ENCODE results near the gene NDUFA6.

The NDUFA6 gene

DNA sequence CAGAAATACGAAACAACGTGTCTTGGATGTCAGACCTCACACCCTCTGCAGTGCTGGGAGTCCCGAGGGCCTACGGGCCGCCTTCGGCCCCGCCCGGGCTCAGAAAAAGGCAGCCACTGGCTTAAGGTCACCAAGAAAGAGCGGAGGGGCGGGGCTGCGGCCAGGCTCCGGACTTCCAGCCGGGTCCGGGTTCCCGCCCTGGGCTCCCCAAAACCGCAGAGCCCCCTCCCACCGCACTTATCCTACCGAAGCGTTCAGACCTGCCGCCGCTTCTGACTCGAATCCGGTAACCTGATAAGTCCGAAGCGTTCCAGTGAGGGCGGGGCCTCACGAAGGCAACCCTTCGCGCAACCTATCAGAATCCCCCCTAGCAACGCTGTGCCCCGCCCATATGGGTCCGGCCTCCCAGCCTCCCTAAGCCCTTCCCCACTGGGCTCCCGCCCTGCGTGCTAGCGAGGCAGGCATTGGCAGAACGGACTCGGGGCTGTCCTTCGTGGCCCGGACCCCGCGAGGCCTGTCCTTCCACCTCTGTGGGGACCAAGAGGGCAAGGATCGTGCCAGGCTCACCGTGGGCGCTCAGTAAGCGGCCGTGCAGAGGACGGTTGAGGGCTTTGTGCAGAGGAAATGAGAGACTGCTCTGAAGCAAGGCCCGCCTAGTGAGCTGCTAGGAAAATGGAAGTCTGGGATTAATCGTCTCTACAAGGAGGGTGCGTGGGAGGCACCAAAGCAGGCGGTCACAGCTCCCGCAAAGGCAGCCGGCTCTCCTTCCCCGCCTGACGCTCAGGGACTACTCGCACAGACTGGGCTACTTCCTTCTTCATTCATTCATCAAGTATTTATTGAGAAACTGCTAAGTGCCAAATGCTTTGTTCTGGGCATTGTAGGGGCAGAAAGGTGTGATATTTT lies 19.8 kb downstream of the NDUFA6 start, which contains the start of gene NAGA:
Gene NAGA (minus strand): TSS at position 296 of the 906 bp plus-strand sequence. CDS start 515 bp downstream, outside the sequence.
- DNase-seq = peak; percentile 66 to 82

GRCh38 chr22:42069801-42070516 lies 20.6 kb downstream of the NDUFA6 start:
- DNase-seq = no peak

DNA sequence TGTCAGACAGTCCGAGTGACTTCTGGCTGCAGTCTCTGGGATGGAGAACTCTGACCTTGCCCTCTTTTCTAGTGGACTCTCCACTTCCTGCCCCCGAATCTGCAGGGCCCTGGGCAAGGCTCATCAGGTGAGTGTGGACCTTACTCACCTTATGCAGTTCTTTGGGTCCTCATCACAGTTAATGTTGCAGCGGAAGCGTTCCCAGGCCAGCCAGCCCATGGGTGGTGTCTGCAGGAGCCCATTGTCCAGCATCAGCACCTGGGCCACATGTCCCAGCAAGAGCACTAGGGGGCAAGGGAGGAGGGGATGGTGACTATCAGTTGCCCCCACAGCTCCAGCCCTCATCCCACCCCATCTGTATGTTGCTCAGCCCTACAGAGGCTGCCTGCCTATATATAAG lies 22.3 kb downstream of the NDUFA6 start:
- DNase-seq = no peak

GRCh38 chr22:42067671-42068251 lies 22.8 kb downstream of the NDUFA6 start:
- DNase-seq = no peak

DNA sequence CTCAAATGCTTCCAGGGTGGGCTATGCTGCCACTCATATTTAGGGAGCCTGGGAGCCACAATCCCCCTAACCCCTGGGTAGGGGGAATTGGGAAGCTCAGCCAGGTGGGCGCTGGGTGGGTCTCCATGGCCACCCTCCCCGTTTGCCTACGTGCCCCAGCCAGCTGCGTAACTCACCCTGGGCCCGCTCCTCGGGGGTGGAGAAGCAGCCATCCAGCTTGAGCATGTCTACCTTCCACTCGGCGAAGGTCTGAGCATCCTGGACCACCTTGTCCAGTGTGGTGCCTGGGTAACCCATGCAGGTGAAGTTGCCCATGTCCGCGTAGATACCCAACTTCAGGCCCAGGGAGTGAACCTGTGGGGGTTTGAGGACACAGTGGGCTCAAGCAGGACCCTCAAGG lies 23.6 kb downstream of the NDUFA6 start:
- DNase-seq = no peak

DNA sequence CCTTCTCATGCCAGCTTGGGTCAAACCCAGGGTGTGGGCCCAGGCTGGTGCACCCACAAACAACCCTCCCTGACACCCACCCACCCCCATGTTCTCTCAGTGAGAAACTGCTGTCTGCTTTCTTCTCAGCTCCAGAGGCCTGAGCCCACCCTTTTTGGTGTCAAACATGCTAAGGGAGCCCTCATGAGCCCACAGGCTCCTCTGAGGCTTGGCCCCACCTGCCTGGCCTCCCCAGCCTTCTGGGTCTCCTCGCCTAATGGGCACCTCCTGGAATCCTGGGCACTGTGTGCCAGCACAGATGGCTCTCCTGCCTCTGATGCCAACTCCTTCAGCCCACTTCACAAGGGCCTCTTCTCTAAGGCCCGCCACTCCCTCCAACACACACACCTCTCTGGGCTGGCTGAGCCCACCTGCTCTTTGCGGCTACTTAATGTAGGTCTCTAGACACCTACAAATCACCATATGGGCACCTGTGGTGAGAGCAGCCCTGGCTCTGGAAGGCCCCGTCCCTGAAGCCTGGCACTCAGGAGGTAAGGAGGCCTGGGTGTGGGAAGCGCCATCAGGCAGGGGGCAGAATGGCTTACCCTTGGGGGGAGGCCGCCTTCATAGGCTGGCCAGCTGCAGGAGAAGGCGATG lies 24.3 kb downstream of the NDUFA6 start:
- no peak for DNase-seq

DNA sequence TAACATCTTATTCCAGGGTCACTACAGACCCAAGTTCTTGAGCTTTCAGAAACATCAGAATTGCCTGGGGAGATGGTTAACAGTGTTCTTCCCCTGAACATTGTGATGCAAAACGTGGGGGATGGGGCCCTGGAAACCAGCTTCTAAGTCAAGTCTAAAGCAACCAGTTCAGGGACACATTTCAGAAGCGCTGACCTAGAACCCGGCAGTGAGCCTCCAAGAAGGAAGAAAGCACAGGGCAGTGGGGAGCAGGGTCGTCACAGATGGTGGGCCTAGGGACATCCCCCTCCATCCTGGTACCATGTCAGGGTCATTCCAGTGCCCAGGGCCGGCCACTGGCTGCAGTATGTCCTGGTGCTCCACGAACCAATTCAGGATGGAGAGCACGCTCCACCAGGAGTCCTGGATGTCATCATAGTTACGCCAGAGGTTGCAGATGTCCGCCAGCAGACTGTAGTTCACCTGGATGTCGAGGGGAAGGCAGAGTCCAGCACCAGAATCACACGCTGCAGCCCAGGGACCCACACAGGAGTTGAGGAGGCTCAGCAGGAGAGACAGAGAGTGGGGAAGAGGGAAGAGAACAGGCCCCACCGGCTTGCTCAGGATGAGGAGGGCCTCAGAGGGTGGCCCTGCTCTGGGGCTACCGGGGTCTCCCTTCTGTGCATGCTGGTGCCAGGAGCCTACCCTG lies 25.0 kb downstream of the NDUFA6 start:
- DNase-seq = no peak

DNA sequence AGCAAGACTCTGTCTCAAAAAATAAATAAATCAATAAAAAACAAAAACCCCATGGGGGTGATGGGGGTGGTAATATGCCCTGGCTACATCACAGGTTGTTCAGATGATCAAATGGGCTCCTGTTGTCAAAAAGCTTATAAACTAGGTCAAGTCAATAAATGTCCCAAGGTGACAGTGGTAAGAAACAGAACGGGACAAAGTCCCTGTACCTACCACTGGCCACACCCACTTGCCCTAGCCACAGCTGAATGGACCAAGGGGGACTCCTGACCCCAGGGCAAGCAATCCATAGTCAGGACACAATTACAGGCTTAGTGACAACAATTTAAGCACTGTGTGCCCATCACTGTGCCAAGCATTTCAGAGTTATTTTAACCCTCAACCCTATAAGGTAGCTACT lies 25.9 kb downstream of the NDUFA6 start:
- no peak for DNase-seq

DNA sequence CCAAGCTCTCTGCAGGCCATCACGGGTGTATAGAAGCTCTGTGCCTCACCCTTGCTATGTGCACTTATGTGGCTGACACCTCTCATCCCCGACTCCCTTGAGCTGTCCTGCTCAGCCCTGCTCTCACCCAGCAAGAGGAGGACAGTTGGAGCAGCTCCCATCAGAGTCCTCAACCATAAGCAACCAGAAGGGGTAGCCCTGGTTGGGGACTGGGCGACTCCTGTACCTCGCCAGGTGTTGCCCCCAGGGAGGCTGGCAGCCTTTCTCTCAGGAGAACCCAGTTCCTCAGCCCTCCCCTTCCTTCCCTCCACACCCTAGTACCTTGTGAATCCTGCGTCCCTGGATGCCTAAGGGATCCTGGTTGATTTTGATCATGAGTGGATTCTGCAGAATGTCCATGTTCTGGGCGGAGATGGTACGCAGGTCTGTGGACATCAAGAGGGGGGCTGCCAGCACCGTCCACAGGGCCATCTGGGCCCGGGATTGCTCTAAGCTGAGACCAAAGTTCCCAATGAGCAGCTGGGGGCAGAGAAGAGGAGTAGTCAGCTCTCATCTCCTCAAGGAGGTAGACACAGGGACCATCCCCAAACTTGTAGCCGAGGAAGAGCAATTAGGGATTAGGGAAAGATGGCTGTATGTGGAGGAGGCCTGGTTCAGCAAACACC lies 27.9 kb downstream of the NDUFA6 start:
- DNase-seq = no peak

GRCh38 chr22:42061041-42061440 lies 29.5 kb downstream of the NDUFA6 start:
- DNase-seq = no peak

DNA sequence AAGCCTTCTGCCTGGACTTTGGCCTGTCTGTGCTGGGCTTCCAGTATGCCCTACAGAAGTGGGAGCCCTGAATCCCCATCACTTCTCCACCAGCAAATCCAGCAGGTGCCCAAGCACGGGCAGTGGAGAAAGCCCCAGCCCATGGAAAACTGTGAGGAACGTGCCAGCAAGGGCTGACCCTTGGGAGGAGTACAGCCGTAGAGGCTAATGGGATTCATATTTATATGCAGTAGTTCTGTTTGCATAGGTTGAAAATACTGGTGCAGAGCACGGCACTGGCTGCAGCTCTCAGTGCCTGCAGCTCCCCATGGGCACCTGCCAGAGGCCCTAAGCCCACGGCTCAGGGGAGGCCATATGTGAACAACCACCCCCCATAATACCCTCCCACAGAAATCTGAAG lies 30.1 kb downstream of the NDUFA6 start:
- DNase-seq = no peak

DNA sequence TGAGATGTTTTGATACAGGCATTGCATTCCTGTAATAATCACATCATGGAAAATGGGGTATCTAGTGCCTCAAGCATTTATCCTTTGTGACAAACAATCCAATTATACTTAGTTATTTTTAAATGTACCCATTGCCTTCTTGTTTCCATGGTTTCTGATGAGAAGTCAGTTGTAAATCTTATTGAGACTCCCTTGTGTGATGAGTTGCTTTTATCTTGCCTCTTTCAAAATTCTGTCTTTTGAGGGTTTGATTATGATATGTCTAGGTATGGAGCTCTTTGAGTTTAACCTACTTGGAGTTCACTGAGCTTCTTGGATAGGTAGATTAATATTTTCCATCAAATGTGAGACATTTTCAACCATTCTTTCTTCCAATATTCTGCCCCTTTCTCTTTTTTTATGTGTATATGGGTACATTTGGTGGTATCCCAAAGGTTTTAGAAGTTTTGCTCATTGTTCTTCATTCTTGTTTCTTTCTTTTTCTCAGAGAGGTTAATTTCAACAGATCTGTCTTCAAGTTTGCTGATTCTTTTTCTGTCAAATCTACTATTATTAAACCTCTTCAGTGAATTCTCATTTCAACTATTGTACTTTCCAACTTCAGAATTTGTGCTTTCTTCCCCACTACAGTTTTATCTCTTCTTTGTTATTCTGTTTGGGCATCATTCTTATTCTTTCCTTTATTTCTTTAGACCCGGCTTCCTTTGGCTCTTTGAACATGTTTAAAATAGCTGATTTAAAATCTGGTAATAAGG lies 33.6 kb downstream of the NDUFA6 start:
- DNase-seq = no peak

GRCh38 chr22:42052765-42053164 lies 37.8 kb downstream of the NDUFA6 start:
- DNase-seq = no peak

GRCh38 chr22:42050641-42051180 lies 39.9 kb downstream of the NDUFA6 start:
- DNase-seq = no peak

- no peak for DNase-seq
These were observed 48.8 kb downstream of the NDUFA6 start for GRCh38 chr22:42041784-42042183.

DNA sequence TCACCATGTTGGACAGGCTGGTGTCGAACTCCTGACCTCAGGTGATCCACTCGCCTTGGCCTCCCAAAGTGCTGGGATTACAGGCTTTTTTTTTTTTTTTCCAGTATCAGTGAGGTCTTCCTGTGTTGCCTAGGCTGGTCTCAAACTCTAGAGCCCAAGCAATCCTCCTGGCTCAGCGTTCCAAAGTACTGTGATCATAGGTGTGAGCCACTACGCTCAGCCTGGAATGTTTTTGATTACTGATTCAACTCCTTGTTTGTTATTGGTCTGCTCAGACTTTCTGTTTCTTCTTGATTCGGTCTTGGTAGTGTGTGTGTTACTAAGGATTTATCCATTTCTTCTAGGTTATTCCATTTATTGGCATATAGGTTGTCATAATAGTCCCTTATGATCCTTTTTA lies 51.3 kb downstream of the NDUFA6 start:
- no peak for DNase-seq

Measured in NCI-H187 (cell line).